ENCODE results near the gene TWIST2.

DNA sequence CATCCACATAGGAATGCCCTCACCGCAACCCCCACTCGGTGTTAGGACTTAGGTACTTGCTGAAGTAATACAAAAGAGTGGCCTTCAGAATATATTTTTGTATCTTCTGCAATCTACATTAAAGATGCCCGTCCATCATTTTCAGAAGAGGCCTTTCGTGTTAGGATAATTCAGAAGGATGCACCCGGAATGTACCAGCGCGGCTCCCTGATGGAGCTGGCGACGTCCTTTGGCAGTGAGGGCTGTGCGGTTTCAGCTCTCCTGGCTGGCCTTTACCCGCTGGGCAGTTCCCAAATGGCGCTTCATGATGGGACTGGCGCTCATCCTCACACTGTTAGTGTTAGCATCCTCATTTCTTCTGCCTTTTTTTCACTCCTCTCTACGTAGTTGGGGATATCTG, 15.3 kb downstream of the TWIST2 start:
- TF ChIP-seq, protein P1, sequence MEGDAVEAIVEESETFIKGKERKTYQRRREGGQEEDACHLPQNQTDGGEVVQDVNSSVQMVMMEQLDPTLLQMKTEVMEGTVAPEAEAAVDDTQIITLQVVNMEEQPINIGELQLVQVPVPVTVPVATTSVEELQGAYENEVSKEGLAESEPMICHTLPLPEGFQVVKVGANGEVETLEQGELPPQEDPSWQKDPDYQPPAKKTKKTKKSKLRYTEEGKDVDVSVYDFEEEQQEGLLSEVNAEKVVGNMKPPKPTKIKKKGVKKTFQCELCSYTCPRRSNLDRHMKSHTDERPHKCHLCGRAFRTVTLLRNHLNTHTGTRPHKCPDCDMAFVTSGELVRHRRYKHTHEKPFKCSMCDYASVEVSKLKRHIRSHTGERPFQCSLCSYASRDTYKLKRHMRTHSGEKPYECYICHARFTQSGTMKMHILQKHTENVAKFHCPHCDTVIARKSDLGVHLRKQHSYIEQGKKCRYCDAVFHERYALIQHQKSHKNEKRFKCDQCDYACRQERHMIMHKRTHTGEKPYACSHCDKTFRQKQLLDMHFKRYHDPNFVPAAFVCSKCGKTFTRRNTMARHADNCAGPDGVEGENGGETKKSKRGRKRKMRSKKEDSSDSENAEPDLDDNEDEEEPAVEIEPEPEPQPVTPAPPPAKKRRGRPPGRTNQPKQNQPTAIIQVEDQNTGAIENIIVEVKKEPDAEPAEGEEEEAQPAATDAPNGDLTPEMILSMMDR (IDR thresholded peaks at IDR 0.05), result no peak
- no peak for TF ChIP-seq POLR2A (IDR thresholded peaks at IDR 0.05)
